ENCODE results near the gene IFT88. TPM values are rescaled to one million over a fixed set of nuclear protein-coding genes. Genes with fewer than 3 reads are reported as not detected.
"Not testable (repeated sequence)": the region's sequence is repeated elsewhere in the genome, so short reads cannot be mapped to it uniquely, and the experiment has no call there.

Gene IFT88
- total and polyA plus RNA-seq, 5 experiments from 2014 or later = 6.3 to 18.6 (median 8.6) TPM

DNA sequence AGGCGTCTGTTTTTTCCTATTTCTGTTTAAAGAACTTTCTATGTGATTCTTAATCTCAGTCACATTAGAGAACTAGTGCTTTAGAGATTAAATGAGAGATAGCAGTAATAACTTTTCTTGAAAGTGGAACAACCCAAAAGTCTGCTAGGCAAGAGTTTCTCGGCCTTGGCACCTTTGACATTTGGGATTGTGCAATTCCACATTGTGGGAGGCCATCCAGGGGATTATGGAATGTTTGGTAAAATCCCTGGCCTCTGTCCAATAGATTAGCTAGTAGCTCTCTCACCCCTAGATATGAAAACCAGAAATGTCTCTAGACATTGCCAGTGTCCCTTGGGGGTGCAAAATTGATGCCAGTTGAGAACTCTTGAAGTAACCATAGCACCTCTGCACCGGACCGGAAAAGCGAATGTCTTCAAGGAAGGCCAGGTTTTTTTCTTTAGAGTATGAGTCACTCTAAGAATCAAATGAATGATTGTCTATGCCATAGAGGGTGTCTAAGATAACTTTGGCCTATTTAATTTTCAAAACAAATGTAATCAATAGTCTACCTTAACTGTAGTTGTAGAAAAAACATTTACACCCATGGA, 91.6 kb downstream of the IFT88 start:
- no peak overlapping the region for H3K27ac Mint-ChIP-seq
- H3K27me3 Mint-ChIP-seq = no peaks in the 10 kb centered on the region
- DNase-seq (no peak), ATAC-seq (no peak)
- POLR2A ChIA-PET = no interaction called here
- H3K9me3 Mint-ChIP-seq = no peaks in the 10 kb centered on the region
- H3K36me3 Mint-ChIP-seq = peaks cover 10 to 54% (median 22%) of the 10 kb centered on the region in 3 donors
- no peak overlapping the region for H3K4me3 Mint-ChIP-seq
- H3K4me1 Mint-ChIP-seq = peaks cover 0 to 2% (median 0%) of the 10 kb centered on the region in 4 donors

DNA sequence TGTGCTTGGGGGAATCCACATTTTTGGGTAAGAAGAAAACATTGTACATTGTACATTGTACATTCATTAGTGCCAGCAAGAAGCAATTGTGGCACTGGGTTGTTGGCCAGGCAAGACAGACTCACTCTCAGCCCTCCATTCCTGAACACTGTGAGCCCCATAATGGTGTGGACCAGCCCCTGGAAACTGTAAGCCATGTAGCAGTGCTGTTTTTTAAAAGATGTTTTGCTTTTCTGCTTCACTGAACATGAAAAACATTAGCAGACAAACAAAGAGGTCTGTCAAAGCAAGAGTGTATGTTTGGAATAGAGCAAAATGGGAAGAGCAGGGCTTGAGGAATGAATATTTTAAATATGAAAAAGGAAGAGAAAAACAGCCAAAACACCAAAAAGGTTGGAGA, 97.4 kb downstream of the IFT88 start:
- peaks cover 0 to 2% (median 0%) of the 10 kb centered on the region in 4 donors for H3K4me1 Mint-ChIP-seq
- H3K27ac Mint-ChIP-seq = no peak overlapping the region
- H3K9me3 Mint-ChIP-seq = no peaks in the 10 kb centered on the region
- no peak for DNase-seq
- H3K4me3 Mint-ChIP-seq = no peak overlapping the region
- POLR2A ChIA-PET = no interaction called here
- ATAC-seq = no peak
- peaks cover 13 to 45% (median 18%) of the 10 kb centered on the region in 3 donors for H3K36me3 Mint-ChIP-seq
- no peaks in the 10 kb centered on the region for H3K27me3 Mint-ChIP-seq

DNA sequence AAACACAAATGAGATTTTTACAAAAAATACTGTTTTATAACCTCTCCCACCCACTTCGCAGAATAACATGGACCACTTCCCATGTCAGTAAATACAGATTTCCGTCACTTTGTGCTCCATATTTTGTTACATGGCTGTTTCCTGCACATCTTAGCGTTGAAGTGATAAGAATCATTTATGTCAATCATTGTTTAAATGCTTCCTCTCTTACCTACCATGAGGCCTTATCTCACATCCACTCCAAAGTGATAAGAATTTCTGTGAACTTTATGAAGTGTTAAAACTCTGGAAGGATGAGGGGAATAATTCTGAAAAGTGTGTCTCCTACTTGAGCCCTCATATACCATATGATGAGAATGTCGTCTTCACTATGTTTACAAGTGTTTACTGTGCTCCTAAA, 100.0 kb downstream of the IFT88 start:
- POLR2A ChIA-PET = no interaction called here
- DNase-seq = no peak

DNA sequence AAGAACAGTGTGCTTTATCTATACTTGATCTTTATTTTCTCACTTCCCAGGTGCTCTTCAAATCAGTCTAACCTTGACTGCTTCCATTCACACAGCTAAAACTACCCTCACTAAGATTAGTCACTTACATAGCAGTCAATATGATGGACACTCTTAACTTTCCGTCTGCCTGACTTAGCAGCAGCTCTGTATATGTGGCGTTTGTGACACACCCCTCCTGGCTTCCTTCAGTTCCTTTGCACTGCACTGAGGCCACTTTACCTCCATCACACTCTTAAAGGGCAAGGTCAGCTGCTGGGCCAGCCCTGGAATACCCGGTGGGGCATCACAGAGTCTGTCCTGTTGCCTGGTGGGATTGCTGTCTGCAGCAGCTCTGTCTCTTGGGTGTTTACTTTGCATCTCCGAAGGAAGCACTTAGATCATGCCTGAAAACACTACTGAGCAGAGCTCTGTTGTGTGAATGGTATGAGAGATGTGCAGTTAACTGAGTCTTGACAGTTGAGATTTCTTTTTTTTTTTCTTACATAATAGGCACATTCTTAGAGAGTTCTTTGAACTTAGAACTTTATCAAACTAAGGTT, 101.0 kb downstream of the IFT88 start:
- ATAC-seq = no peak
- Mint-ChIP-seq H3K36me3 (peaks cover 17 to 52% (median 18%) of the 10 kb centered on the region in 3 donors), H3K4me3 (no peak overlapping the region), H3K27me3 (no peaks in the 10 kb centered on the region), H3K9me3 (no peaks in the 10 kb centered on the region), H3K4me1 (no peaks in the 10 kb centered on the region), H3K27ac (no peak overlapping the region)
- DNase-seq = no peak
- POLR2A ChIA-PET = no interaction called here

More for the DNA sequence above, 100.0 kb downstream of the IFT88 start:
- no peaks in the 10 kb centered on the region for H3K27me3 Mint-ChIP-seq
- no peaks in the 10 kb centered on the region for H3K4me1 Mint-ChIP-seq
- no peak for ATAC-seq
- no peaks in the 10 kb centered on the region for H3K9me3 Mint-ChIP-seq
- peaks cover 17 to 48% (median 18%) of the 10 kb centered on the region in 3 donors for H3K36me3 Mint-ChIP-seq
- no peak overlapping the region for H3K27ac Mint-ChIP-seq
- no peak overlapping the region for H3K4me3 Mint-ChIP-seq

DNA sequence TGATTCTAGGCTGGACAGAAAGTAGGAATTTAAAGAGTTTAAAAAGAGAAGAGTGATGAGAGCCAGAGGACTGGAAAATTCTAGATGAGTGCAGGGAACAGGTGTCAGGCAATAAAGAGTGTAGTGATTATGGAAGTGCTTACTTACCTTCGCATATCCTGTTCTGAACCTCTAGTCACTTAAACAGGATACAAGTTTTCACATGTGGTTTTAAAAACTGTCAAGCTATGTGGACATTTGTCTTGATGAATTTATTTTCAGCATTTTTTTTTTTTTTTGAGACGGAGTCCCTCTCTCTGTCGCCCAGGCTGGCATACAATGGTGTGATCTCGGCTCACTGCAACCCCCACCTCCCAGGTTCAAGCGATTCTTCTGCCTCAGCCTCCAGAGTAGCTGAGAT, 102.2 kb downstream of the IFT88 start:
- H3K27me3 Mint-ChIP-seq = no peaks in the 10 kb centered on the region
- H3K4me1 Mint-ChIP-seq = no peaks in the 10 kb centered on the region
- no peak overlapping the region for H3K27ac Mint-ChIP-seq
- POLR2A ChIA-PET = no interaction called here
- no peak for DNase-seq
- no peak for ATAC-seq
- H3K4me3 Mint-ChIP-seq = no peak overlapping the region
- peaks cover 12 to 53% (median 19%) of the 10 kb centered on the region in 3 donors for H3K36me3 Mint-ChIP-seq
- no peaks in the 10 kb centered on the region for H3K9me3 Mint-ChIP-seq

DNA sequence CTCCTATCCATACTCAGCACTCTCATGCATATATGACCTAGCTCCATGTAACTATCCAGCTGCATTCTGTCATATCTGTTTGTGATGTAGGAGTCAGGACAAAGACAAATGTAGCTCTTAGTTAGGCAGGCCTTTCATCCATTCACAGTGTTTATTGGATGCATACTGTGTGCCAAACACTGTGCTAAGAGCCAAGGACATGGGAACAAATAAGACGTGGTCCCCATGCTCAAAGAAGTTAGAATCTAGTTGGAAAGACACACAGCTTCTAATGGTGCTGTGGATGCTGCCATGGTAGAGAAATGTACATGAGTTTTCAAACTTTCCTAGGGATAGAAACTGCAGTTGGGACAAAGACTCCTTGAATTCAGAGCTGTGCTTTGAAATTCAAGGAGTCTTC, 104.8 kb downstream of the IFT88 start:
- H3K4me1 Mint-ChIP-seq = no peaks in the 10 kb centered on the region
- H3K9me3 Mint-ChIP-seq = no peaks in the 10 kb centered on the region
- H3K27me3 Mint-ChIP-seq = no peaks in the 10 kb centered on the region
- H3K4me3 Mint-ChIP-seq = no peak overlapping the region
- H3K36me3 Mint-ChIP-seq = peaks cover 9 to 58% (median 19%) of the 10 kb centered on the region in 3 donors
- POLR2A ChIA-PET = no interaction called here
- DNase-seq (no peak), ATAC-seq (no peak)
- H3K27ac Mint-ChIP-seq = no peak overlapping the region

DNA sequence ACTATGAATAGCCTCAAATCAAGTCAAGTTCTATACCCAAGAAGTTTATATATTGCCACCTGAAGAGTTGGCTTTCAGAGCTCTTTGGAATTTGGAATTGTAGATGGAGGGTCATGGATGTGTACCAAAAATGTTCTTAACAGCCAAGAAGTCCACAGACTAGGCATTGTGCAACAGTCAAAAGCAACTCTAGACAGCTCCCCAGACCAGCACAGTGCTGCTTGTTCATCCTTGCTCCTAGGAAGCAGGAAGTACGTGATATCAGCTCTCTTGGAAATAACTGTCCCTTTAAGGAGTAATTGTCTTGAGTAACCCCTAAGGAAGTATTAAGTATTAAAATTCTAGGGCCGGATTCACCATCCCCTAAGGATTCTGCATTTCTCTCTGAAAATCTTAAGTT, 105.8 kb downstream of the IFT88 start:
- Mint-ChIP-seq H3K9me3 (no peaks in the 10 kb centered on the region), H3K27ac (no peak overlapping the region), H3K36me3 (peaks cover 9 to 58% (median 22%) of the 10 kb centered on the region in 3 donors), H3K4me3 (no peak overlapping the region), H3K4me1 (no peaks in the 10 kb centered on the region), H3K27me3 (no peaks in the 10 kb centered on the region)
- DNase-seq (no peak), ATAC-seq (no peak)
- POLR2A ChIA-PET = no interaction called here

DNA sequence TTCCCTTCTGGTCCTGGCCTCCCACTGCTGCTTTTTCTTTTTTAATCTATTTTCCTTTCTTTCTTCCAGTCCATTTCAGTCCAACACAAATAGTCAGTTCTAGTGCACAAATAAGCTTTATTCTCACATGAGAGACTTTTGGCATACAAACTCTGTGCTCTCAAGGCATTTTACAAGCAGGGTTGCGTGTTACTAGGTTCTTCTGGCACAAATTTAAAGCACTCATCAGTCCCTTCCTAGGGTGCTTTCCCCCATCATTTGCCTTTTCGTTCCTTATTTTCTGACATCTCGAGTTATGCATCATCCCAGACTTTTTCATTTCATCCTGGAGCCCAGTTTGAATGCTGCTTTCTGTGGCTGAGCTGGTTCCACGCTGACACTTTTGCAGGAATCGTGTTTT, 106.8 kb downstream of the IFT88 start:
- H3K27ac Mint-ChIP-seq = peak overlapping the region in 1 of 10 donors; percentile 87
- H3K27me3 Mint-ChIP-seq = no peaks in the 10 kb centered on the region

DNA sequence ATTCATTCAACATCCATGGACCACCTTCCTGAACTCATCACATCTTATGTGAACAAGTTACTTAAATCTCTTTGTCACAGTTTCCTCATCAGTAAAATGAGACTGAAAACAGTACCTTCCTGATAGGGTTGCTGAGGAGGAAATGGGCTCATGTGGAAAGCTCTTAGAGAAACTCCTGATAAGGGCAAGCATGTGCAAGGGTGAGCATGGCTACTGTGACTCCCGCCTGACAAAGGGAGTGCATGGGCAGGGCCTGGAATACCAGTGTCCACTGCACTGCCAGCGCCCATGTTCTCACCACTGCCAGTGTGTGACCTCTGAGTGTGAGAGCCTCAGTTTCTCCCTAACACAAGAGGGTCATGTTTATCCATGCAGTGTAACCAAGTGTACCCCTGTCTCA, 109.3 kb downstream of the IFT88 start:
- H3K36me3 Mint-ChIP-seq = peaks cover 9 to 68% (median 31%) of the 10 kb centered on the region in 3 donors
- ATAC-seq (no peak), DNase-seq (no peak)
- no peaks in the 10 kb centered on the region for H3K27me3 Mint-ChIP-seq
- H3K4me1 Mint-ChIP-seq = no peaks in the 10 kb centered on the region
- POLR2A ChIA-PET = no interaction called here
- H3K9me3 Mint-ChIP-seq = no peaks in the 10 kb centered on the region
- H3K27ac Mint-ChIP-seq = peak overlapping the region in 1 of 10 donors; percentile 10
- H3K4me3 Mint-ChIP-seq = no peak overlapping the region

More for the DNA sequence above, 106.8 kb downstream of the IFT88 start:
- POLR2A ChIA-PET = no interaction called here
- Mint-ChIP-seq H3K36me3 (peaks cover 9 to 59% (median 24%) of the 10 kb centered on the region in 3 donors), H3K9me3 (no peaks in the 10 kb centered on the region), H3K4me1 (no peaks in the 10 kb centered on the region), H3K4me3 (no peak overlapping the region)
- ATAC-seq (no peak), DNase-seq (no peak)

DNA sequence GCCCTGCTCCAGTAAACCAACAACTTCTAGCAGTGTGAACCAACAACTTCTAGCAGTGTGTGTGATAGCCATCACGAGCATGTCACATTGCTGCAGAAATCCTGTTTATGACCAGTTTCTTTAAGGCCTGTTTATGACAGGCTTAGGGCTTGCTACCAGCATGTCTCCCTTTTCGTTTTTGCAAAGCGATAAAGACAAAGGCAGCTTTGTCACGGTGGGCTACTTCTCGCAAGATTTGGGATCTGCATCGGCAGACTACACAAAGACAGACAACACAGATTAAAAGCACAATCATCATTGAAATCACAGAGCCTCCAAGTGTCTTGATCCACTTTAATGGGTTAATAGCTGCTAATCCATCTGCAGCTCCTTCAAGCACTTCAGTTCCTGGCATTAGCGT, 111.6 kb downstream of the IFT88 start:
- H3K9me3 Mint-ChIP-seq, ATAC-seq, DNase-seq, H3K4me1 Mint-ChIP-seq, H3K27me3 Mint-ChIP-seq, POLR2A ChIA-PET, H3K4me3 Mint-ChIP-seq, H3K27ac Mint-ChIP-seq: not testable (repeated sequence)
- peaks cover 8 to 53% (median 33%) of the 10 kb centered on the region in 3 donors for H3K36me3 Mint-ChIP-seq

DNA sequence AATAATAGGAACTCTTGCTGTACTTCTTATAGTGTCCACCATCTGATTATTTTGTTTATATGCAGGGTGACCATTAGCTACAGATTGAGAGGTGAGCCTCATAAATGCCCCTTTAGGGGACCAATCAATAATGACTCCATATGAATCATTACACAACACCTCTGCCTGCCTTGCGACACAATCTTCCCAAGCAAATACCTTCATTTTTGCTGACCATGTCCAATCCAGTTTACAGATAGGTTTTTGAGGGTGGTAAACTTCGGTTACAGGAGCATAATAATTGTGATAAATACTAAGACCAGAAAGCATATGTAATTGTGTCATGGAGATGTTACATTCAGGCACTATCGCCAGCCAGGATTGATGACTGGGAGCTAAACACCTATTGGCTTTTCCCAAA, 112.9 kb downstream of the IFT88 start:
- no peak overlapping the region for H3K27ac Mint-ChIP-seq
- no peaks in the 10 kb centered on the region for H3K27me3 Mint-ChIP-seq
- DNase-seq (no peak), ATAC-seq (no peak)
- H3K4me3 Mint-ChIP-seq = no peak overlapping the region
- POLR2A ChIA-PET = no interaction called here
- H3K9me3 Mint-ChIP-seq = no peaks in the 10 kb centered on the region
- H3K4me1 Mint-ChIP-seq = no peaks in the 10 kb centered on the region
- H3K36me3 Mint-ChIP-seq = peaks cover 4 to 53% (median 27%) of the 10 kb centered on the region in 3 donors

DNA sequence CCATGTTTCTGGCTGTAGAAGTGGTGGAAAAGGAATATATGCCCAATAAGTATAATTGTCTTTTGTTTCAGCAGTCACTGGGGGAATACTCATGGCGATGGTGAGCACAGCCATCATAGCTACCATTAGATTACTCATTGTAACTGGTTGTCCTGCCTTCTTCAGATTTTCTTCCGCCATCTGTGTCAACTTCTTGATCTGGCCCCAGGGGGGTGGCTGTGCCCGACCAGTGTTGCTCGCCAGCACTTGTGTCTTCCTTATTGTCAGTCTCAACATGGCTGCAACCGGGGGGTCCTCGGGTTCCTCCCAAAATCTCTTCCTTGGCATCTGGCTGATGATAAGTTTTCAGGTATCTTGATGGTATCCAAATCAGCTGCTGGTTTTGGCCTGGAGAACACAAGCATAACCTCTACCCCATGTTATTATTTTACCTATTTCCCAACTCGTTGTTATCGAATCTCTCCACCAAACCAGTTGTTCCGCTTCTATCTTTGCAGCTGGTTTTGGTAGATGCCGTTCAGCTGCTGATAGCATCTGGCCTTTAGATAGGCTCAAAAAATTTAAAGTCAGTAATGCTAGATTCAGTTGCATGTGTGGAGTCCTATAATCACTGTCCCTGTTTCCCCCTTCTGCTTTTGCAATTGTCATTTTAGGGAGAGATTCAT, 113.6 kb downstream of the IFT88 start:
- H3K4me1 Mint-ChIP-seq = no peaks in the 10 kb centered on the region
- peaks cover 4 to 49% (median 24%) of the 10 kb centered on the region in 3 donors for H3K36me3 Mint-ChIP-seq
- no peaks in the 10 kb centered on the region for H3K9me3 Mint-ChIP-seq
- POLR2A ChIA-PET = no interaction called here
- ATAC-seq (no peak), DNase-seq (no peak)
- no peak overlapping the region for H3K27ac Mint-ChIP-seq
- H3K27me3 Mint-ChIP-seq = no peaks in the 10 kb centered on the region
- no peak overlapping the region for H3K4me3 Mint-ChIP-seq

DNA sequence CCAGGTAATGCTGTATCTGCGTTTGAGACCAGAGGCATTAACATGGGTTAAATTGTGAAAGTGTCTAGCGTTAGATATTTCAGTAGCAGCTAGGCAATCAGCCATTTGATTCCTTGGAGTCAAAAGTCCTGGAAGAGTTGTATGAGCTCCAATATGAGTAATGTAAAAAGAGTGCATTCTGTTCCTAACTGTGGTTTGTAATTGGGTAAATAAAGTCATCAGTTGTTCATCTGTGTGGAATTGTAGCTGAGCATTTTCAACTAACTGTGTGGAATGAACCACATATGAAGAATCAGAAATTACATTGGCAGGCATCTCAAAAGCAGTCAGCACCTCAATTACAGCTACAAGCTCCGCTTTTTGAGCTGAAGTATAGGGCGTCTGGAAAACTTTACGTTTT, 114.5 kb downstream of the IFT88 start:
- H3K27ac Mint-ChIP-seq, H3K4me3 Mint-ChIP-seq, H3K9me3 Mint-ChIP-seq, POLR2A ChIA-PET, H3K4me1 Mint-ChIP-seq, ATAC-seq, H3K27me3 Mint-ChIP-seq, DNase-seq: not testable (repeated sequence)
- peaks cover 0 to 43% (median 24%) of the 10 kb centered on the region in 3 donors for H3K36me3 Mint-ChIP-seq

All from naive thymus-derived CD8-positive, alpha-beta T cell (primary cell).